CD1c-positive myeloid dendritic cell (primary cell): Measurements from ENCODE around the gene ADGRB3.
"Not testable (repeated sequence)": the region's sequence is repeated elsewhere in the genome, so short reads cannot be mapped to it uniquely, and the experiment has no call there.

Source experiments
- DNase-seq: peaks from one replicate; pipeline ENCODE4 v3.0.0-alpha.2; 2016; ENCODE audit errors: extremely low spot score

The ADGRB3 gene

DNA sequence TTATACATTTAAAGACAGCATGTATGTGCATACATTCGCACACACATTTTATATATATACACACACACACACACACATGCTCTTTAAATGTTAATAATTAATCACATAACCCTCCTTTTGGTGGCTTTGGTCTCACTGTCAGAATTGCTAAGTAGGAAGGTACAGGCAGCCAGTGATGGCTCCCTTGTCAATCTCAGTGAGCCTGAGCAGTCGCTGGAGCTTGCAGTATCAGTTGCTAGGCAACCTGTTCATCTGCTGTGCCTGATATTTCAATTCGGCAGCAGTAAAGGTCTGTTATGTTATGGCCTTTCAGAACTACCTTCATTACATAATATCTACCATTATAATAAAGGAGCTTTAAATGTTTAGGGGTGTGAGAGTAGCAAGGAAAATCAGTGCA is 787.4 kb downstream of the ADGRB3 start:
- DNase-seq = no peak

DNA sequence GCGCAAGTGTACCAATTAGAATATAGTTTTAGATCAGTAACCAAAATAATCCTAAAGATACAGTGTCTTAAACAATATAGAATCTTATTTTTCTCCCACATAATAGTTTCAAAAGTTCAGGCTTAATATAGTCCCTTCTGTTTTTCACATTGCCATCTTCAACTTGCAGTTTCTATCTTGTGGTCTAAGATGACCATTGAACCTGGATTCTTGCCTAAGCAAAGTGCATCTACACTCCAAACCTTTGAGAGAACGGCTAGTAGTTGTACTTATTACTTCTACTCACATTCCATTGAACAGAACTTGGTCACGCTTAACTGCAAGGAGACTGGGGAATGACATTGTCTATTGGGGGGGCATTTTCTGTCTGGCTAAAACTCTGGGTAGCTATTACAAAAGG is 788.7 kb downstream of the ADGRB3 start:
- DNase-seq = no peak

DNA sequence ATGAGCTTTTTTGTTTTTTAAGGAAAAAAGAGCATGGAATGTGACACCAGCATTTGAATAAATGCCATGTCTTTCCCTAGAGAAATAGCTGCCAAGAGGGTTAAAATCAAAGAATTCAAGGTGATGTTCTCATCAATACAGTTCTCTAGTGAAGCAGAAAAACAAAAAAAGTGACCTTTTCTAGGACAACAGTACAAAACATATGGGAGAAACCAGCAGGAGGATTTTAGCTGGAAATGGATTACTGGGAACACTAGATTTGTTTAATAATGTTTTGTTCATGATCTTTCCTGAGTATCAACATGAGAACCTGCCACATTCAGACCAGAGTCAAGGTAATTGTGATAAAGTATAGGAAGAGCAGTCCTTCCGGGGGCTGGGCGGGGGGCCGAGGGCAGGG is 789.5 kb downstream of the ADGRB3 start:
- no peak for DNase-seq

- no peak for DNase-seq
These were observed 792.8 kb downstream of the ADGRB3 start for GRCh38 chr6:69427882-69428281.

- DNase-seq = not testable (repeated sequence)
These were observed 797.1 kb downstream of the ADGRB3 start for GRCh38 chr6:69432168-69432567.

GRCh38 chr6:69433116-69433515 is 798.0 kb downstream of the ADGRB3 start:
- not testable (repeated sequence) for DNase-seq

DNA sequence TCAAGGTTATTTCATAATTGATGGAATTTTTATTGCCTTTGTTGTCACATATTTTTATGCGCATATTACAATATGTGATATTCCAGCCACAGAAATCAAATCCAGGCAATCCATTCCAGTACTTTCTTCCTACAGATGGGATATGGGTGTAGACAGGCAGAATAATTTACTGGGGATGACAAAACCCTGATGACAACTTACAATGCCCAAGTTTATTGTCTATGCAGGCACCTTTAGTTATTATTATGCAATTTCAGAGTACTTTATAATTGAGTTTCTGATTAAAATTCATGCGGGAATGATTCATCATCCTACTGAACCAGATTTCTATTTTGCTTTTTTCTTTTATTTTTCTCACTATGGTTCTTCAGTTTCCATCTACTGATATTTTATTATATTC is 803.0 kb downstream of the ADGRB3 start:
- DNase-seq = no peak
